Renal pelvis (tissue), 4 donors: ENCODE results near the gene ANAPC4. TPM values are rescaled to one million over a fixed set of nuclear protein-coding genes. Genes with fewer than 3 reads are reported as not detected.
"Not testable (repeated sequence)": the region's sequence is repeated elsewhere in the genome, so short reads cannot be mapped to it uniquely, and the experiment has no call there.

Source experiments
- DNase-seq: peaks from one replicate; pipeline ENCODE4 v3.0.0-alpha.2; 2013
- polyA plus RNA-seq, 3 donors: library from polyadenylated mRNA; unstranded; fragments of 120-200 nt; gene quantifications; one replicate each; pipeline ENCODE4 v1.2.1, GENCODE V29; 2013; ENCODE audit not compliant: insufficient read length in 3 of 3

ANAPC4 gene
- polyA plus RNA-seq, 3 donors: 33.1 to 60.7 (median 56.1) TPM

DNA sequence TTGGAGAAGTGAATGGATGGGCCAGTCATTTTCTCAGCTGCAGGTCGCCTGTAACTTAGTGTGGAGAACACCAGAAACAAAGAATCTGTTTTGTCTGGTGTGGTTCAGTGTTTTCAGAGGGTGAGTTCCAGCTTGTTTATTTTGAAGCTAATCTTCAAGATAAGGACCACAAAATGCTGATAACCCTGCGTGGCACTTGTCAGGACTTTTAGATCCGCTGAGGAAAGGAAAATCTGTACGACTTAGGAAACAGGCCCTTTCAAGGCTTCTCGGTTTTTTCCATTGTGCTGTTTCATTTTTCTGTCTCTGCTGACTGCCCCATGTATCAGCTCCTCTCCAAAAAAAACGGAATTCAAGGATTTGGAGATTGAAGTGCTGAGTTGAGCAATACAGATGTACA lies 8.7 kb upstream of the ANAPC4 start:
- no peak for DNase-seq

- DNase-seq: no peak
These were observed 6.8 kb upstream of the ANAPC4 start for GRCh38 chr4:25370242-25370641.

GRCh38 chr4:25372549-25372948 lies 4.5 kb upstream of the ANAPC4 start:
- DNase-seq: not testable (repeated sequence)

- DNase-seq: no peak
These were observed 741 bp downstream of the ANAPC4 start for GRCh38 chr4:25377572-25378436.

DNA sequence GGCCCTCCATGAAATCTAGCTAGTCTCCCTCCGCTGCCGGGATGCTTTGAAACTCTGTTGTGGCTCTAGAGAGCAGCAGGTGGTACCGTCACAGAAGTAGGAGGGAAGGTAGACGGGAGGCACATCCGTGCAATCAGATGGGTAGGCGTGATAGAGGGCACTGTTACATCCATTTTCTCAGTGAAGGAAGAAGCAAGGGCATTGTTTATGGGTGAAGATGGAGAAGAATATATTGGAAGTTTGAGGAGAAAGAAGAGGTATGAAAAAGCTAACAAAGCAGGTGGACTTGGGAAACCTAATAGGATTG lies 1.3 kb downstream of the ANAPC4 start:
- DNase-seq: no peak

GRCh38 chr4:25379591-25379990 lies 2.5 kb downstream of the ANAPC4 start:
- DNase-seq: no peak

DNA sequence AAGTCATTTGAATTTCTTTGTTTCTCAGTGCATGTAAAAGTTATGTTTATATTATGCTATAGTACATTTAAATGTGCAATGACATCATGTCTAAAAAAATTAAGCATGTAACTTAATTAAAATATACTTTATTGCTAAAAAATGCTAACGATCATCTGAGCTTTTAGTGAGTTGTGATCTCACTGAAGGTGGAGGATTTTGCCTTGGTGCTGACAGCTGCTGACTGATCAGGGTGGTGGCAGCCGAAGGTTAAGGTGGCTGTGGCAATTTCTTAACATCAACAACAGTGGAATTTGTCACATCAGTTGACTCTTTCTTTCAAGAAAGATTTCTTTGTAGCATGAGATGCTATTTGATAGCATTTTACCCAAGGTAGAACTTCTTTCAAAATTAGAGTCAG lies 6.6 kb downstream of the ANAPC4 start:
- no peak for DNase-seq

DNA sequence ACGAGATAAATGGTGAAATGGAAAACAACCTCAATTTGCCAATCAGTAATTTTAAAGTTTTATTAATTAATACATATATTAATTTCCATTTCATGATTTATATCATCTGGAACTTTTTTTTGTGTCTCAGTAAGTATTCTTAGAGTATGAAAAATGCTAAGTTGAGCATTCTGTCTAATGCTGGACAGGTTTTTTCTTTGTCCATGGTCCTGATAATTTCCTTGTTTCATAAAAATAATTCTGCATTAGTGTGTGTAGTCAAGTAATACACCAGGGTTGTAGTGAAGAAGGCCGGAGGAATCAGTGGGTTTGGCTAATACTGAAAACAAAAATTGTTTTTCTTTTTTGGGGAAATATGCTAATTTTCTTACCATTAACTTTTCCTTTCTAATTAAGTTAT lies 9.9 kb downstream of the ANAPC4 start:
- DNase-seq: no peak

DNA sequence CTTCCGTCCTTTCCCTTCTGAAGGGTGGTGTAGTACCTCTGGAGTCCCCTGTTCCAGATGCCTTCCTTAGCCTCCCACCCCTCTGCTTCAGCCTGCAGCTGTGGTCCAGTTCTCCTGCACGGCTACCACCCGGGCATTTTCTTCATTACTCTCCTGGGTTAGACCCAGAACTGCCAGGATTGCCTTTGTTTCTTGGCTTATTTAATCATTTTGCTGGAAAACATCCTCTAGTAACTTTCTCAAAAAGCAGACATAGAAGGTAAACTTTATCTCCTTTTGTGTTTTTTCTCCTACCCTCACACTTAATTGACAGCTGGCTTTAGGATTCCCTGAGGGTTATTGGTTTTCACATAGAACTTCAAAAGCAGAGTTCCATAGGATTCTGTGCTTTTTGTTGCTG lies 20.2 kb downstream of the ANAPC4 start:
- DNase-seq: no peak

DNA sequence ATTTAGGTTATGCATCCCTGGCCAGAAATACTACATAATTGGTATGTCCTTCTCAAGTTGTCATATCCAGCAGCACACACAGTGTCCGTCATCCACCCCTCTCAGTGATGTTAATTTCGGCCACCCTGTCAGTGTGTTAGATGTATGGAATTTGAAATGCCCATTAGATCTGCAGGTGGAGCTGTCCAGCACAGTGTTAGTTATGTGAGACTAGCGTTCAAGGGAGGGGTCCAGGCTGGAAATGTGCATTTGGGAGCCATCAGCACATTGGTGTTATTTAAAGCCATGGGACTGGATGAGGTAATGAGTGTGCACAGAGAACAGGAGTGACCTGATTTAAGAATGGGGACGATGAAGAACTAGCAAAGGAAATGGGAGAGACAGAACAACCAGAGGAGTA lies 22.4 kb downstream of the ANAPC4 start:
- no peak for DNase-seq

DNA sequence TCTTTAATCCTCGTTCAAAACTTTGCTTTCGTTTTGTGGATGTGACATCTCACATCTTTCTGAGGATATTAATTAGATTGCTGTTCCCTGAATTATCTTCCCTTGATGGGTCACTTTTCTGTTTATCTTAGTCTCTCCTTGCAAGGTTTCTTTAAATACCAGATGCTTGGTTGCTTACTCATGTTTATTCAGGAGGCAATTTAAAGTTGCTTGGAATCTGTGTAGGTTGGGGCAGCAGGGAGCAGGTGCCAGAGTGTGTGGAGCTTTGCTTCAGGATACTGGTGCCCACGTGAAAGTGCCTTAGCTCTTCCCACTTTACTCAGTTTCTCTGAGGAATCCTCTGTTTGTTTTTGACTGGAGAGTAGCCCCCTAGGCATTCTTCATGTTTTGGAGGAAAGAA lies 24.0 kb downstream of the ANAPC4 start:
- DNase-seq: no peak

GRCh38 chr4:25402521-25402920 lies 25.5 kb downstream of the ANAPC4 start:
- DNase-seq: no peak

DNA sequence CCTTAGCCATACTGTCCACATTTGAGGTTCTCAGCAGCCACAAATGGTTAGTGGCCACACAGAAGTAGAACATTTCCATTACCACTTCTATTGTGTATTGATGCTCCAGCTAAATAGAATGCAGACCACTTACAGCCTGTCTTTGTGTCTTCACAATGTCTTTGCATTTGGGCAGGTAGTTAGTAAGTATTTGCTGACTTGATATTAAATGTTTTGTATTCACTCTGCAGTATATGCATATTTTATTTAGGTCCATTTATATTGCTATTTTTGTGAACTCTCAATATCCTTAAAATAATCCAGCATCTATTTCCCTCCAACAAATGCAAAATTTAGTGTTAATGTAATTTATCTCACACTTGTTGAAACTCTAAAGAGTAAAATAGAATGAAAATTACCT lies 26.6 kb downstream of the ANAPC4 start:
- no peak for DNase-seq

DNA sequence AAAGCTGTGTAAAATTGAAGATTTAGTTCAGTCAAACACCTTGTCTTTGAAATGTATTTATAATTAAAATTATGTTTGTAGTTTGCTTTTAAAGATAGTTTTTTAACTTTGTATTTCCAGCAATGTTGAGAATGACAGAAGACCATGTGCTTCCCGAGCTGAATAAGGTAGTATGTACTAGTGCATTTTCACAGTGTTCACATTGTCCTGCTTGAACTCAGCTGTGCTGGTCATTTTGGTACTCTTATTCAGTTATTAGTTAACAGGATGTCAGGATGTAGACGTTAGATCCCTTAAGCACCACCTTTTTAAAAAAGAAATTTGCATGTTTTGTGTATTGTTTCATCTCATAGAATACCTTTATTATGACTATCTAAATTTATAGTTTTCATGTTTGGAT lies 28.4 kb downstream of the ANAPC4 start:
- DNase-seq: no peak

- no peak for DNase-seq
These were observed 29.1 kb downstream of the ANAPC4 start for GRCh38 chr4:25406081-25406692.

- no peak for DNase-seq
These were observed 33.9 kb downstream of the ANAPC4 start for GRCh38 chr4:25410820-25411529.

- DNase-seq: no peak
These were observed 36.2 kb downstream of the ANAPC4 start for GRCh38 chr4:25413261-25413660.

DNA sequence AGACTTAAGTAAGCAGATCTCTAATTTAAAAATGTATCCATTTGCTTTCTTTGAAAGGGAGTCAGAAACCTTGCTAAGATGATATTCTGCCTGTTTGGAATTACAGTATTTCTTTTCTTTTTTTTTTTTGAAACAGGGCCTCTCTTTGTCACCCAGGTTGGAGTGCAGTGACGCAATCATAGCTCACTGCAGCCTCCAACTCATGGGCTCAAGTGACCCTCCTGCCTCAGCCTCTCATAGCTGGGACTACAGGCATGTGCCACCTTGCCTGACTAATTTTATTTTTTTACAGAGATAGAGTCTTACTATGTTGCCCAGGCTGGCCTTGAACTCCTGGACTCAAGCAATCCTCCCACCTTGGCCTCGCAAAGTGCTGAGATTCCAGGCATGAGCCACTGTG lies 40.0 kb downstream of the ANAPC4 start:
- DNase-seq: no peak

- DNase-seq: no peak
These were observed 43.9 kb downstream of the ANAPC4 start for GRCh38 chr4:25420931-25421330.

DNA sequence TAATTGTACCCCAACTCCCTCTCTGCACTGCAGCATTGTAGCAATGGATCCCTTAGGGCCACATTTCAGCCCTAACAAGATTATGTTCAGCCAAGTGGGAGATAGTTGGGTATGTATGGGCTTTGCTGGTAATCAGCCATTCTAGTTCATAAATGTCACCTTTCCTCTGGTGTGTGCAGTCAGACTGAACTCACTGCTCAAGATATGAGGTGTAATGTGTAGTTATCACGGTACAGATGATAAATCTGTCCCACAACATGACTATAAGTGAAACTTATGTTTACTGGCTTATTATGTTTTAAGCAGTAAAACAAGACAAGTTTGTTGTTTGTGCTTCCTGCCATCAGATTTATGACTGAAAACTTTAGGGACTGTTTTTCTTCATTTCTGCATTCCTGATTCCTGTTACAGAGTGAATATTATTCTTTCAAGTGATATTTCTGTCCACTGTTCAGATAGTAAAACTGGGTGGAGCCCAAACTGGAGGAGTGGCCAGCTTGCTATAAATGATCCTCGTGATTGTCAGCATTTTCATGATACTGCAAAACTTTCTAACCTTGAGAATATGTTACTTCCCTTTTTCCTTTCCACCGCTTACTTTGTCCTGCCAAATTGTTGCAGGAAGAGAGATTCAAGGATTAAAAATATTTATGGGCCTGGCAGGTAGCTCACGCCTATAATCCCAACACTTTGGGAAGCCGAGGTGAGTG lies 44.9 kb downstream of the ANAPC4 start:
- no peak for DNase-seq

DNA sequence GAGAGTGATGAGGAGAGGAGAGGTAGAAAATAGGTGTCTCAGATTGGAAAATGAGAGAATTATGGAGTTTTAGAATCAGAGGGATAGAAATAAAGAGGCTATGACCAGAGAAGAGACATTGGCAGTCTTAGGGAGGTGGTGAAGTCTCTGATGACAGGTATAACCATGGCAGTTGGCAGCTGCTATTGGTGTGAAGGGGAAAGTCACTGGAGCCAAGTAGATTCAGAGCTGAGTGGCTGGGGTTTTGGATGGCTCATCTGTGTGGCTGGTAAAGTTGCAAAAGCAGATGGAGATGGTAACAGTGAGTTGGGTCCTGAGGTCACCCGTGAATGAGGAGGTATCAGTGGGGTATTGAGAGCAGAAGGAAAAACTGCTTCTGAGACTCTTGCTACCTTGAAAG lies 46.5 kb downstream of the ANAPC4 start:
- no peak for DNase-seq

GRCh38 chr4:25424539-25425228 lies 47.6 kb downstream of the ANAPC4 start:
- no peak for DNase-seq
